Measurements from ENCODE around the gene ILF2.

DNA sequence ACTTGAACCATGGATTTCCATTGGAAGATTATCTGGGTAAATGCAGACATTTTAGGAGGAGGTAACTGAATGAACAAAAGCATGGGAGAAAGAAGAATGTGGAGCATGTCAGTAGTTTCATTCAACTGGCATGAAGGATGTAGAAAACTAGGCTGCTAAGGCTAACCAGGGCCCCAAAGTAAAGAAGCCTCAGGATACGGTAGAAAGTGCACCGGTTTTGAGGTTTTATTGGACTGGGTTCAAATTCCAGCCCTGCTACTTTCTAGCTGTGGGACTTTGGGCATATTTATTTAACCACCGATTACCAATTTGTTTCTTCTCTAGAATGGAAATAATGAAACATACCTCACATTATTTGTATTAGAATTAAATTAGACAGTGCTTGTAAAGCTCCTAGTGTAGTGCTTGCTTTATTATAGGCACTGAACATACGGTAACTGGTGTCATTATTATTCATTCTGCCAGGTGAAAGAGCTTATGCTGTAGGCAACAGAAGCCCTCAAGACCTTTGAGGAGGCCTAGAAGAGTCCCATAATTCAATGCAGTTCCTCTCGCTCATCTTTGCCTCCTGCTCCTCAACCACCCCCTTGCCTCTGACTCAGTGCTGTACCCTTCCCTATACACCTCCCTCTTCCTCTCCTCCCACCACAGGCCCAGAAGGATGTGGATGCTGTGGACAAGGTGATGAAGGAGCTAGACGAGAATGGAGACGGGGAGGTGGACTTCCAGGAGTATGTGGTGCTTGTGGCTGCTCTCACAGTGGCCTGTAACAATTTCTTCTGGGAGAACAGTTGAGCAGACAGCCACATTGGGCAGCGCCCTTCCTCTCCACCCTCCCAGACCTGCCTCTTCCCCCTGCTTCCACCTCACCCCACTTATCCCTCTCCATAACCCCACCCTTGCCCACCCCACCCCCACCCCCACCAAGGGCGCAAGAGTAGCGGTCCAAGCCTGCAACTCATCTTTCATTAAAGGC lies 39.5 kb downstream of the ILF2 start:
- TF ChIP-seq, protein P1, sequence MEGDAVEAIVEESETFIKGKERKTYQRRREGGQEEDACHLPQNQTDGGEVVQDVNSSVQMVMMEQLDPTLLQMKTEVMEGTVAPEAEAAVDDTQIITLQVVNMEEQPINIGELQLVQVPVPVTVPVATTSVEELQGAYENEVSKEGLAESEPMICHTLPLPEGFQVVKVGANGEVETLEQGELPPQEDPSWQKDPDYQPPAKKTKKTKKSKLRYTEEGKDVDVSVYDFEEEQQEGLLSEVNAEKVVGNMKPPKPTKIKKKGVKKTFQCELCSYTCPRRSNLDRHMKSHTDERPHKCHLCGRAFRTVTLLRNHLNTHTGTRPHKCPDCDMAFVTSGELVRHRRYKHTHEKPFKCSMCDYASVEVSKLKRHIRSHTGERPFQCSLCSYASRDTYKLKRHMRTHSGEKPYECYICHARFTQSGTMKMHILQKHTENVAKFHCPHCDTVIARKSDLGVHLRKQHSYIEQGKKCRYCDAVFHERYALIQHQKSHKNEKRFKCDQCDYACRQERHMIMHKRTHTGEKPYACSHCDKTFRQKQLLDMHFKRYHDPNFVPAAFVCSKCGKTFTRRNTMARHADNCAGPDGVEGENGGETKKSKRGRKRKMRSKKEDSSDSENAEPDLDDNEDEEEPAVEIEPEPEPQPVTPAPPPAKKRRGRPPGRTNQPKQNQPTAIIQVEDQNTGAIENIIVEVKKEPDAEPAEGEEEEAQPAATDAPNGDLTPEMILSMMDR (IDR thresholded peaks at IDR 0.05), result no peak
- TF ChIP-seq POLR2A (IDR thresholded peaks at IDR 0.05), result no peak
